GM18499 (cell line): ENCODE measurements around the gene ZNF148.
"Not testable (repeated sequence)": the region's sequence is repeated elsewhere in the genome, so short reads cannot be mapped to it uniquely, and the experiment has no call there.

Experiments
- ATAC-seq: cut with Tn5 transposase; IDR thresholded peaks from one replicate; pipeline ENCODE4 v1.9.1; 2021; ENCODE audit warnings: moderate number of reproducible peaks; ENCODE audit not compliant: insufficient read depth, unreplicated experiment

The ZNF148 gene

GRCh38 chr3:125375950-125376679 lies 990 bp upstream of the ZNF148 start:
- ATAC-seq: no peak

- ATAC-seq: no peak
Measured at GRCh38 chr3:125374501-125374995, 577 bp downstream of the ZNF148 start.

- ATAC-seq: no peak
Measured at GRCh38 chr3:125367403-125368230, 7.5 kb downstream of the ZNF148 start.

DNA sequence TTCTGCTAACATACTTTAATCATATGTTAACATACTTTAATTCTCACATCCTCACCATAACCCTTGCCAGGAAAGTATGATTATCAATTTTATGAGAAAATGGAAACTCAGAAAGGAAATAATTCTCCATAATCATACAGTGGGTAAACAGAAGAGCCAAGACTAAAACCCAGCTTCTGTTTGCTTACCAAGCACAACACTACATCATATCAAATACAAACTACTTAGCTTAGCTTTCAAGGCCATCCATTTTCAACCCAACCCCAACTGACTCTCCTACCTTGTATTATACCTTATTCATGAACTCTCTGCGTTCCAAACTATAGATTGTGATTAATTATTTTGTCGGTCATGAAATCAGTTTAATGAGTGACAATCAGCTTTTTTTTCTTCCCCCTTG lies 9.0 kb downstream of the ZNF148 start:
- no peak for ATAC-seq

DNA sequence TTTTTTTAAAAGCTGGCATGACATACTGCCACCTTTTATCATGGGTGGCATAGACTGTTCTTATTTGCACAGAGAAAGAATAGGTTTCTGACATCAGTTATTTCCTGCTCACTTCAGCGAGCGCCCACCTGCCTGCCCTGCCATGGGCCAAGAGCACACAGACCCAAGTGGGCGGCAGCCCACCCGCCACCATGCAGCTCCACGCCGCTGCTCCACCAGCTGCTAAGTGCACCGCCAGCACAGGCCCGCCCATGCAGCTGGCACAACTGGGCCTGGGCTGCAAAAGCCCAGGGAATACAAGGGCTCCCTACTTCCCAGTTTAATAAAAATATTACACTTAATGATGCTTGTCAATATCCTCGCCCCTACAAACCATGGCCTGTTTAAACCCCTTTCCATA lies 15.4 kb downstream of the ZNF148 start:
- ATAC-seq: no peak

DNA sequence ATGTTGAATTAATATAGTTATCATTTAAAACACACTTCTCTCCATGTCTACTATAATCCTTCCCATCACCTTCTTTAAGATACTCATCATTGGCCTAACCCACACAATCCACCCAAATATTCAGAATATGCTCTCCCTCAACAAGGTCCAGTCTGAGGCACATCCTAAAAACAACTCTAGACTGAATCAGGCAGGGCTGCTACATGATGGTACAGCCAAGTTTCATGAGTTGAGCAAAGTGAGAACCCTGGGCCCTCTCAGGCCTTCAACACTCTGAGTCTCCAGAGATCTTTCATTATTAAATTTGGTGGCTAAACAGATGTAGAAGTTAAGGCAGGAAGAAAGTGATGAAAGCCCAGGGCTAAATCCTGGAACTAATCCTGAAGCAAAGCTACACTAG lies 16.2 kb downstream of the ZNF148 start:
- no peak for ATAC-seq

DNA sequence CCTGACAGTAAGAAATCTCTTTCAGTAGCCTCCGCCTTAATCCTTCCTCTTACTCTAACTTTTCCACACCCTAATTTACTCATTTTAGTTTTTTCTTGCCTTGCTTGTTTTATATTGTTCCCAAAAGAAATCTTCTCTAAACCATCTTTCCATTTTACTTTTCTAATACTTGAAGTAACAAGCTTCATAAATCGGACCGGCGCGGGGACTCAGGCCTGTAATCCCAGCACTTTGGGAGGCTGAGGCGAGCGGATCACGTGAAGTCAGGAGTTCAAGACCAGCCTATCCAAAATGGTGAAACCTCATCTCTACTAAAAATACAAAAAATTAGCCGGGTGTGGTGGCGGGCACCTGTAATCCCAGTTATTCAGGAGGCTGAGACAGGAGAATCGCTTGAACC lies 17.3 kb downstream of the ZNF148 start:
- no peak for ATAC-seq

GRCh38 chr3:125357032-125357658 lies 18.0 kb downstream of the ZNF148 start:
- ATAC-seq: no peak

DNA sequence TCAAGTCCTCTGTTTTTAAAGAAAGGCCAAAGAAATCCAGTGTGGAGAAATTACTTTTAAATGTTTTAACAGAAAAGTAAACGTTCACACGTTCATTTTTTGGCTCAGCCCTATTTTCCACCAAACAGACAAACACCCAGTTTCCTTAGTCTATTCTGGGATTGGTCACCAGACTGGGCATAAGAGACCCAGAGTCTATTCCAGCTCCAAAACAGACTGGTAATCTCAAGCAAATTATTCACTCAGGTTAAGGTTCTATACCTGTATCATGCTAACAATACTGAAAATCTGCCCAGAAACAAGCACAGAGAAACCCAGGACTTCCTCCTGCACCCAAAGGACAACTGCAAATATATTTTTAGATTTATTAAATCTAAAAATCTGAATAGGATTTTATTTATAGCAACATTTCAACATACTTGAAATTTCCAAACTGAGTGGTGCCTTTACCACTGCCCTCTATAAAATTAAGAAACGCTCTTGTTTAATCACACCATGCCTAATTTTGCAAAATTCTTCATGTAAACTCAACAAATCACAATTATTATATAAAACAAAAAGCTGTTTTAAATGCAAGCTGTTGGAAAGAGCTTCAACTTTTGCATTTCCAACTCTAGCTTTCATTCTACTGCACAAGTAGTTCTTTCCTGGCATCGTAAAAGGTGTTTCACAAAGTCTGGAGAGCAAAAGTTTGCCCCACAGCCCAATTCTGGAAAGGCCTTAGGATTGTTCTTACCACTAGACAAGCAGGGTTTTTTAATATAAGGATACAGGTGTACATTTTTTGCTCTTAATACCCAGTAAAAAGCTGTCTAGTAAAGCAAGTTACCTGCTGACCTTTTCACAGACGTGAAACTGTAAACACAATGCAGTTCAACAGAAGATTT lies 18.7 kb downstream of the ZNF148 start:
- ATAC-seq: no peak

DNA sequence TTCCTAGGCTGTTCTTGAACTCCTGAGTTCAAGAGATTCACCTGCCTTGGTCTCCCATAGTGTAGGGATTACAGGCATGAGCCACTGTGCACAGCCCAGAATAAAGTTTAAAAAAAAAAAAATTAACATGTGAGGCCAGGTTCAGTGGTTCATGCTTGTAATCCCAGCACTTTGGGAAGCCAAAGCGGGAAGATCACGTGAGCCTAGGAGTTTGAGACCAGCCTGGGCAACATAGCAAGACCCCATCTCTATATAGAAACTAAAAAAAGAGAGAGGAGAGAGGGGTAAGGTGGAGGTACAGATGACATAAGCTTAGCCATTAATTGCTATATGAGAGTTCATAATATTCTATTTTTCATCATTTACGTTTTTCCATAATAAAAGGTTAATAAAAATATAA lies 21.5 kb downstream of the ZNF148 start:
- no peak for ATAC-seq

- no peak for ATAC-seq
Measured at GRCh38 chr3:125353128-125353527, 22.0 kb downstream of the ZNF148 start.

DNA sequence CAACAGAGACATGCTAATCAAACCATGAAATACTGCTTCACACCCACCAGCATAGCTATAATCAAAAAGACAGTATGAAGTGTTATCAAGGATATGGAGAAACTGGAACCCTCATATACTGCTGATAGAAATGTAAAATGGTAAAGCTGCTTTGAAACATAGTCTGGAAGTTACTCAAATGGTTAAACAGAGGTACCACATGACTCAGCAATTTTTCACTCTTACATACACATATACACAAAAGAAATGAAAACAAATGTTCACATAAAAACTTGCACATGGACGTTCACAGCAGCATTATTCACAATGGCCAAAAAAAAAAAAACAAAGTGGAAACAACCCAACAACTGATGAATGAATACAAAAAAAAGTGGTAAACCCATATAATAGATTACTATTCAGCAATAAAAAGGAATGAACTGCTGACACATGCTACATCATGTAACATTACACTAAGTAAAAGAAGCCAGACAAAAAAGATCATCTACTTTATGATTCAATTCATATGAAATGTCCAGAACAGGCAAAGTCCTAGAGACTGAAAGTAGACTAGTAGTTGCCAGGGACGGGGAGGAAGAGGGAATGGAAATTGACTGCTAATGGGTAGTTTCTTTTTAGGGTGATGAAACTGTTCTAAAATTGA lies 23.2 kb downstream of the ZNF148 start:
- ATAC-seq: no peak

DNA sequence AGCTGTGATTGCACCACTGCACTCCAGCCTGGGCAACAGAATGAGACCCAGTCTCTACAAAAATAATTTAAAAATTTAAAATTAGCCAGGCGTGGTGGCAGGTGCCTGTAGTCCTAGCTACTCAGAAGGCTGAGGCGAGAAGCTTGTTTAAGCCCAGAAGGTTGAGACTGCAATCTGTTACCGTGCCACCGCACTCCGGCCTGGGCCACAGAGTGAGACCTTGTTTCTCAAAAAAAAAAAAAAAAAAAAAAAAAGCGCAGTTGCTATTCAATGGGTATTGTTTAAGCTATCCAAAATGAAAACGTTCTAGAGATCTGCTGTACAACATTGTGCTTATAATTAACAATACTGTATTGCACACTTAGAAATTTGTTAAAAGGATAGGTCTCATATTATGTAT lies 24.0 kb downstream of the ZNF148 start:
- no peak for ATAC-seq

DNA sequence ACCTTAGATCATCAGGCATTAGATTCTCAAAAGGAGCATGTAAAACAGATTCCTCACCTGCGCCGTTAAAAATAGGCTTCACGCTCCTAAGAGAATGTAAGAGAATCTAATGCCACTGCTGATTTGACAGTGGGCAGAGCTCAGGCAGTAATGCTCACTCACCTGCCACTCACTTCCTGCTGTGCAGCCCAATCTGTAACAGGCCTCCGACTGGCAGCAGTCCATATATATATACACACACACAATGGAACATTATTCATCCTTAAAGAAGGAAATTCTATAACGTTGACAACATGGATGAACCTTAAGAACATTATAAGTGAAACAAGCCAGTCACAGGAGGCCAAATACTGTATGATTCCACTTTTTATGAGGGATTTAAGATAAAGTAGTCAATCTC lies 24.5 kb downstream of the ZNF148 start:
- ATAC-seq: no peak

- no peak for ATAC-seq
Measured at GRCh38 chr3:125349556-125350165, 25.5 kb downstream of the ZNF148 start.

DNA sequence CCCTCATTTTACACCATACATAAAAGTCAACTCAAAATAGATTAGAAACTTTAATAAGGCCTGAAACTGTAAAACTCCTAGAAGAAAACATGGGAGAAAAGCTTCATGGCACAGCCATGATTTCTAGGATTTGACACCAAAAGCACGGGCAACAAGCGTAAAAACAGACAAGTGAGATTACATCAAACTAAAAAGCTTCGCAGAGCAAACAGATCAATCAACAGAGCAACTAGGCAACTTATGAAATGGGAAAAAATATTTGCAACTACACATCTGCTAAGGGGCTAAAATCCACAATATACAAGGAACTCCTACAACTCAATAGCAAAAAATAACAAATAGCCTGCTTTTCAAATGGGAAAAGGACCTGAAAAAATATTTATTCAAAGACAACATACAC lies 26.1 kb downstream of the ZNF148 start:
- no peak for ATAC-seq

DNA sequence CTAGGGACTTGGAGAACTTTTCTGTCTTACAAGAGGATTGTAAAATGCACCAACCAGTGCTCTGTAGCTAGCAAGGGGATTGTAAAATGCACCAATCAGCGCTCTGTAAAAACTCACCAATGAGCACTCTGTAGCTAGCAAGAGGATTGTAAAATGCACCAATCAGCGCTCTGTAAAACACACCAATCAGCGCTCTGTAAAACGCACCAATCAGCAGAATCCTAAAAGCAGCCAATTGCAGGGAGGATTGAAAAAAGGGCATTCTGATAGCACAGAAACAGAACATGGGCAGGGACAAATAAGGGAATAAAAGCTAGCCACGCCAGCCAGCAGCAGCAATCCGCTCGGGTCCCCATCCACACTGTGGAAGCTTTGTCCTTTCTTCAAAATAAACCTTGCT lies 31.8 kb downstream of the ZNF148 start:
- not testable (repeated sequence) for ATAC-seq

DNA sequence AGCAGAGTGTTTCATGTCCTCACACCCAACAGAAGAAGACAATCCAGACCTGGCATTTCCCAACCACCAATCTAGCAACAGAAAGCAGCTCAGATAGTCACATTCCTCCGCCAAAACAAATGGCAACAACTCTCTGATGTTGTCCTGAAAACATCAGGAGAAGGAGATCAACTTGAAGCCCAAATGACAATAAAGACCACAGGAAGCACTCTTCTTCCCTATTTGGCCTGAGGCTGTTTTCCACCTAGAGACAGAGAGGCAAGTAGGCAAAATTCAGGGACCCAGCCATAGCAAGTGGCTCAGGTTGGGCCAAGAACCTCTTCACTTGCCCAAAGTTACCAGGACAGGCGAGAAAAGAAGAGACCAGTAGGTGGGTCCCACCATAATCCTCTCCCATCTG lies 35.0 kb downstream of the ZNF148 start:
- no peak for ATAC-seq

DNA sequence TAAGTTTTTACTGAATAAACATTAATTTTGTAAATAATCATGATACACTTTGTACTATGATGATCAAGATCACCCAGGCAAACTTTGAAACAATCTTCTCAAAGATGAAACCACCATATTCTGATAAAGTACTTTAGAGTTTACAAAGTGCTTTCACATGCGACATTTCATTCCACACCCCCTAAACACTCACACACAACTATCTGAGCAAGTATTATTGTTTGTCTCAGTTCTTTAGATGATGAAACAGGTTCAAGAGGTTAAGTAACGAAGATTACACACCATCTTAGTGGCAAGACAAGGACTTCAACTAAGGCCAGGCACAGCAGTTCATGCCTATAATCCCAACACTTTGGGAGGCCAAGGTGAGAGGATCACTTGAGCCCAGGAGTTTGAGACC lies 37.6 kb downstream of the ZNF148 start:
- ATAC-seq: no peak
